GM21576 (cell line): ENCODE measurements around the gene ADIPOR2.

ENCODE experiments used
- ATAC-seq: cut with Tn5 transposase; IDR thresholded peaks from one replicate; pipeline ENCODE4 v1.9.1; 2021; ENCODE audit warnings: mild to moderate bottlenecking, moderate library complexity; ENCODE audit not compliant: unreplicated experiment

The ADIPOR2 gene

DNA sequence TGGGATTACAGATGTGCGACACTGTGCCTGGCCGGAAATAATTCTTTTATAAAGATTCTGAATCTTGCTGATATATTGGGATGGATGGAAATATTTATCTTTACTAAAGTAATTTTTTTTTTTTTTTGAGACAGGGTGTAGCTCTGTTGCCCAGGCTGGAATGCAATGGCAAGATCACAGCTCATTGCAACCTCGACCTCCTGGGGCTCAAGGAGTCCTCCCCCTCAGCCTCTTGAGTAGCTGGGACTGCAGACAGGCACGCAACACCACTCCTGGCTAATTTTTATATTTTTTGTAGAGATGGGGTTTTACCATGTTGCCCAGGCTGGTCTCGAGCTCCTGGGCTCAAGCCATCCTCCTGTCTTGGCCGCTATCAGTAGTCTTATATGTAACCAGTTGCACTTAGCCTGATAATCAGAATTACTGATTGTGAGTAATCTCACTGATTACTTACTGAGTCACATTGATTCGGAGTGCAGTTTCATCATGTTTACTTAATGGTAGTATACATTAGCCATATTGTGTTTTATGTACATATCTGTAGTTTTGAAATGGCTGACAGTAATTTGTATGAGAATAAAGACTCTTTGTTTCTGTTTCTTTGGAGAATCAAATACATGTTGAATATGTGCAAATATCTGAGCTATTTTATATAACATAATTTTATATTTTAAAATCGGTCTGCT, 79.1 kb downstream of the ADIPOR2 start:
- no peak for ATAC-seq

DNA sequence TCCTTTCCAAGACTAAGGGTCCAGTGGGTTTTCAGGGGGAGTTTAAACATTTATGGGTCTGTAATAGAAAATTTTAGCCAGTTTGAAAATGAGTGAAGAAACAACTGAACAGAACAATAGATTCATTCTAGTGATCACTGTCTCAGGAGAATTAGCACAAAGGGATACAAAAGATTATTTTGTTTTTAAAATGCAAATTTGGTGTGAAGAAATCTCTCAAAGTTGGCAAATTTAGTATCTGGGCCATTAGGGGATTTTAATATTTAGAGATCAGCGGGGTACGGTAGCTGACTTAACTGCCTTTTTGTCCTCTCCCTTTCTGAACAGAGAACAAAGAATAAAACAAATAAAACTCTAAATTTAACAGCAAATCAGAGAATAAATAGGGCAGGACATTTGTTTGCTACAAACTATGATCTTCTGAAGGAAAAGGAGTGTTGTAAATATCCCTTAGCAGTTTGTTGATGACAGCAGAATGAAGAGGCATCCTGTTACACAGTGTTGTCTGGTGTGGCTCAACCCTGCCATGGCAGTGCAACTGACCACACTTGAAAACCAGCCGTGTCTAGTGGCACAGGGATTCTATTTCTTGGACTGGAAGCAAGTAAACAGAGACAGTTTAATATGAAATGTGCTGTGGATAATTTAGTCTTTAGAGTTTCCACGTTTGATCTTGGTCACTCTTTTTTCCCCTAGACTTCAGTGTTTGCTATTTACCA, 83.2 kb downstream of the ADIPOR2 start:
- no peak for ATAC-seq

DNA sequence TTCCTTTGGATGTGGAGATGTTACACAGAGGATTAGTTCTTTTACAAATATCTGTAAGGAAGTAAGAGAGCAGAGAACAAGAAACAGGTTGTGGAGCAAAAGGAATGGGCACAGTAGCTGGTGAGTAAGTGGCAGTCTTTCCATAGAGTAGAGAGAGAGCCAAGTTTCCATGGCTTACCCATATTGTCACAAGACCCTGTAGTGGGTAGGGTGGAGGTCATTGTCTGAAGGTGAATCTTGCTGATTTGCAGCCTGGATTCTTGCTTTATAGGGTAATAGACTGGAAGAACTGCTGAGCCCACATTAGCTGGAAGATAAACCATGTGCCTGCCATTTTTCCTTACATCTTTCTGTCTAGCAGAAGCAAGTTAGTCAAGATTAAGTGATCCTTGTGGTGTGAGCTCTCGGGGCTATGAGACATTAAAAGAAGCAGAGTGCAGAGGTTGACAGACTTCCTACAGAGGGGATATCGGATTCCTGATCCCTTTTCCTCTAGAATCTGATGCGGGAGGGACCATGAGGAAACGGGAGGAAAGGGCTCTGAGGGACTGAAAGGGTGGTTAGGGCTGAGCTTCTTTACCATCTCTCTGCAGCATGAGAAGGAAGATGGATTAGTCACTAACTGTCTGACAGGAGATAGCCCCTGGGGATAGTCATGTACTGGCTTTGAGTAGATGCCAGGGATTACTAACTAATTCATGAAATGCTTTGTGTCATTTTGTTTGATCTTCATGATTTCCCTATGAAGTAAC, 85.5 kb downstream of the ADIPOR2 start:
- no peak for ATAC-seq

DNA sequence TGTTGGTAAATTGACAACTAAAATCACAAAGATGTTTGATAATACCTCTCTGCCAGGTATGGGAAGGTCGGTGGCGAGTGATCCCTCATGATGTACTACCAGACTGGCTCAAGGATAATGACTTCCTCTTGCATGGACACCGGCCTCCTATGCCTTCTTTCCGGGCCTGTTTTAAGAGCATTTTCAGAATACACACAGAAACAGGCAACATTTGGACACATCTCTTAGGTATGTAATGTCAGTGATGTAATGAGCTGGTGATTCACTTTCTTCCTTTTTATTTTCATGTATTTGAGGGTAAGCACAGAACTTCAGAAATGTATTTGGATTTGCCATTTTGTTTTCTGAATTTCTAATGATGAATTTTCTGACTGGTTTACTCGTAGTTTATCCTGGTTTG, 86.9 kb downstream of the ADIPOR2 start:
- no peak for ATAC-seq

DNA sequence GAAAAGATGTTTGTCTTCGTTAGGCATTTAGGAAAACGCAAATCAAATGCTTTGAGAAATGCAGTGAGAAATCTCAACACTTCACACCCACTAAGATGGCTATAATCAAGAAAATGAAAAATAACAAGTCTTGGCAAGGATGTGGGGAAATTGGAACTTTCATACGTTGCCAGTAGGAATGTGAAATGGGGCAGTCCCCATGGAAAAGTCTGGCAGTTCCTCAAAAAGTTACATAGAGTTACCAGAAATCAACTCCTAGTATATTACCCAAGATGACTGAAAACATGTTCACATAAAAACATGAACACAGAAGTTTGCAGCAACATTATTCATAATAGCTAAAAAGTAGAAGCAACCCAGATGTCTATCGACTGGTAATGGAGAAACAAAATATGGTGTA, 88.0 kb downstream of the ADIPOR2 start:
- ATAC-seq: no peak

DNA sequence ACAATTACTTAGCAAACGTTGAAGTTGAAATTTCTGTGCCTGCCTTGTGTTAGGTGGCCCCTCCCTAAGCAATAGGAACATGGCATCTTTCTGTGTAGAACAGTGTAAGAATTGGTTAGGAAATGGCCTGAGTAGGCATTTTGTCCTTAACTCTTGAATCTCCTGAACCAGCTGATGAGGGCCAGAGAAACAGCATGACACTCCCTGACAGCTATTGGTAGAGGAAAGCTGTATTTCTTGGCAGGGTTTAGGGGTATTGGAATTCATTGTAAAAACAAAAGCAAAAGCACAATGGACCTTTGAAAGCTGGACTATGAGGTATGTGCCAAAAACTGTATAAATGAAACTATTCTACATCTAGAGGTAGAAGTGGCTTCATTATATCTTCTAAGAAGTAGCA, 88.9 kb downstream of the ADIPOR2 start:
- no peak for ATAC-seq

DNA sequence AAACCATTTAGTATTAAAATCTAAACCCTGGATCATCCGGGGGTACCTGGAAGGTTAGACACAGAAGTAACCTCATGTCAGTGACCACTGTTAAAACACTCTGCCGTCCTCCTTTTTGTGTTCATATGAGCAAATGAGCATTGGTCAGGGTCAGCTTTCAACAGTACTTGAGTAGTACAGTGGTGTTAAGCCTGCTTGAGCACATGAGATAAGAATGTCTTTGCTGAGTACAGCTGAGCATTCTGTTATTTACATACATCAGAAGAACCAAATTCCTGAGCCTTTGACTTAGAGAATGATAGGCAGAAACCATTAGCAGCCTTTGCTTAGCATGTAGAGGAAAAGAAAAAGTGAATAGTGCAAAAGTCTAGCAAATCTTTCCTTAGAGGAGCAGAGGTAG, 90.9 kb downstream of the ADIPOR2 start:
- no peak for ATAC-seq

DNA sequence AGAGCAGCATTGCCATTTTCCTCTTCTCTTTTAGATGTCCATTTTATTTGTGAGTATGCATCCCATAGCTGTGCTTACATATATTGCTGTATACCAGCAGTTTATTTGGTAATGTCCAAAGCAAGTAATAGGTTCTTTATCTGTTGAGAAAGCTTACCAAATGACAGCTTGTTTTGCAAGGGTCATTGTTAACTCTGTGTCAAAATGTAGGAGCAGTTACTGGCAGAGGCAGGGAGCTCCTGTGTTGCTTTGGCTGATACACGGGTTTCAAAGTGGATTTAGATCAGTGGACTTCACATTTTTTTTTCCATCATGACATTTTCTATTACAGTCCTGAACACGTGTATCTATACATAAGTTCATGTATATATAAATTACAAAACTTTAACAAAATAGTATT, 91.3 kb downstream of the ADIPOR2 start:
- ATAC-seq: no peak

DNA sequence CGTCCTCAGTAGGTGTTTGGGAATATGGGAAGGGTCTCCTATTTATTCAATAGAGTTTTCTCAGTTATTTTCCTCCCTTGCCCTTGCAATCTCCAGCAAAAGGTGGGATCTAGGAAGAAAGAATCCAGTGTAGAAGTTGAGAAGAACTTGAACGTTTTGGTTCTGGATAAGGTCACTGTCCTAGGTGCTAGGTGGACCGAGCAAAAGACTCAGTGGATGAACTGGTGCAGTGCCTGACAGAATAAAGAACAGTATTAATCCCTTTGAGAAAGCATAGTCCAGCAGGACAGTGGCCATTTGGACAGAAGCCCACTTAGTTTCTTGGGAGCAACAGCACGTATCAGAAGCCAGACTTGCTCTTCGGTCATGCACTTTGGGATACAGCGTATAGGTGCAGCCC, 96.8 kb downstream of the ADIPOR2 start:
- ATAC-seq: no peak

DNA sequence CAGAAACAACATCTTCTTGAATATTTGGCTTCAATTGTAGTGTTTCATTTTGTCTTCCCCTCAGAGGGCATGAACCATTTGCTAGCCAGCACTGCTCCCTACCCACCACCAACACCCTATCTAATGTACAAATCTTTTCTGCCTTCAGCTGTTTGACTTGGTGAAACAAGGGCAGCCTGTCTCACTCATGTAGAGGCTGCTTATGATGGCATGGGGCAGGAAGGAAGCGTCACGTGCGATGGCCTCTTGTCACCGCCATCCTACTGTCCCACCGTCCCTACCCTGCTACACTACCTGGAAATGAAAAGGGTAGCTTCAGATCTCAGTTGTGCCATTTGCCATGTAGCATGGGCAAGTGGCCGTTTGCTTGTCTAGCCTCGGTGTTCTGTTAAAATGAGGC, 99.6 kb downstream of the ADIPOR2 start:
- no peak for ATAC-seq

DNA sequence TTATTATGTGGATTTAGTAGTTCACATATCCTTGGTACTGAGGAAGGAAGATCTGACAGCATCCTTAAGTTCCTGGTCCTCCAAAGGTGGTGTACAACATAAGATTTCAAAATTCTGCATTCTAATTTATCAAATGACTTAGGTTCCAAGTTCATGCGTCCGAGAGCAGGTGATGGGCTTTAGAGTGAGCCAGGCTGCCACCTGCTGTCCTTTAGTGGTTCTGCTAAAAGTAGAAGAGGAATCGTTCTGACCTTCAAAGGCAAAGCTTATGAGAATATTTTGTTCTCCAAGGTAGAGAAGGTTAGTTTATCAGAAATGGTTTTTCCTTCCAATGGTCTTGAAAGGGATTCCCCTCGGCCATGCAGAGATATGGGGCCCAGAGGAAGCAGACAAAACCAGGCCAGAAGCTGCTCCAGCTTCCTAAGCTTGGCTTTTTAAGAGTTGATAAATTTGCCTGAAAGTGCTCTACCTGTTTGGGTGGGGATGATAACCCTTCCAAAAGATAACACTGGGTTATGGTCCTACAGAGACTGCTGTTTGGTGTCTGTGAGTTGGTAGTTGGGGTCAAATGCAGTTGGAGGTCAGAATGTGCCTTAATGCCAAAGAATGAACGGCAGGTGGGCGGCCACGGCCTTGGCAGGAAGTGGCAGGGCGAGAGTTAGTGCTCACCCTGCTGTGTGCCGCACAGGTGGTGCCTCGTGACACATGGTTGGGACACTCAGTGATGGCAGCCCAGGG, 100.4 kb downstream of the ADIPOR2 start:
- no peak for ATAC-seq

DNA sequence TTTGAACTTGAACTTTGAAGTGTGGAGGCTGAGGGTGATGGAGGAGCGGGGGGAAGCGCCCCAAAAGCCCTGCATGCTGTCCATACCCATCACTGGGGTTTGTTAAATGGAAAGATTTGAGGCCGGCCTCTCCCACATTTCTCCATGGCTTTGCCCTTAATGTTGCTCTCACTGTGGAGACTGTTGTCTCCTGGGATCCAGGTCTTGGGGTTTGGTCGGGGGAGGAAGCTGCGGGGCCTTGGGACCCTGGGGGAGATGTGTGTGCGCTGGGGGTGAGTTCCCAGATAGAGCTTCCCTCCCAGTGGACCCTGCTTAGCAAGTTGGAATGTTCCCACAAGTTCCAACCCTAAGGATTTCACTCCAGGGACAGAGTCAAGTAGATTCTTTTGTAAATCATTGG, 101.5 kb downstream of the ADIPOR2 start:
- ATAC-seq: no peak

DNA sequence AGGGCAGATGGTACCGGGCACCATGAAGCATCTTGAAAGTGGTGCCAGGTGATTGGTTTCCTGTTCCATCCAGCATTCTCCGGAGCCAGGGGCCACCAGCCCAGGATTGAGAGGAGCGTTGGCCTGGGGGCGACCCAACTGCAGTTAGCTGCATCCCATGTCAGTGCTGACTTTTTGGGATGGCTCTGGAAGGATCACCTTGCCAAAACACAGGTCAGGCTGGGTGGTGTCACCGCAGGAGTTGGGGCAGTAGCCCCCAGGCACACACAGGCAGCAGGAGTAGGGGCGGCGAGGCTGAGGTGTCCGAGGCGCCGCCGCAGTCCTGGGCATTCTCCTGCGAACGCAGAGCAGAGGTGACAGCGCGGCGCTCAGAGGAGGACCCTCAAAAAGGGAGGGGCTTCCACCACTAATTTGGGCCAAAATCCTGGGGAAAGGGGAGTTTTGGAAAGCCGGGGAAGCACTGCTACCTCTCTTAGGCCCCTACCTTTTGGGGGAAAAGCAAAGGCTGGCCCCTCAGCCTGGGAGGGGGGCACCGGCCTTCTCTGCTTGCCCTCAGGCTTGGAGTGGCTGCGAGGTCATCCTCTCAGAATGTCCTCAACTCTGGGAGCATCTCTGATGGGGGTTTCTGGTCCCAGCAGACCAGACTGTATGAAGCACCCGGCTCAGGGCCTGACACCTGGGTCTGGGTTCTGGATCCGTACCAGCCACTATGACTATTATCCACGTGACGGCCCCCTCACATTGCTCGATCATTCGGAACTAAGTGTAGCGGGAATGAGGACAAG, 102.7 kb downstream of the ADIPOR2 start:
- no peak for ATAC-seq

DNA sequence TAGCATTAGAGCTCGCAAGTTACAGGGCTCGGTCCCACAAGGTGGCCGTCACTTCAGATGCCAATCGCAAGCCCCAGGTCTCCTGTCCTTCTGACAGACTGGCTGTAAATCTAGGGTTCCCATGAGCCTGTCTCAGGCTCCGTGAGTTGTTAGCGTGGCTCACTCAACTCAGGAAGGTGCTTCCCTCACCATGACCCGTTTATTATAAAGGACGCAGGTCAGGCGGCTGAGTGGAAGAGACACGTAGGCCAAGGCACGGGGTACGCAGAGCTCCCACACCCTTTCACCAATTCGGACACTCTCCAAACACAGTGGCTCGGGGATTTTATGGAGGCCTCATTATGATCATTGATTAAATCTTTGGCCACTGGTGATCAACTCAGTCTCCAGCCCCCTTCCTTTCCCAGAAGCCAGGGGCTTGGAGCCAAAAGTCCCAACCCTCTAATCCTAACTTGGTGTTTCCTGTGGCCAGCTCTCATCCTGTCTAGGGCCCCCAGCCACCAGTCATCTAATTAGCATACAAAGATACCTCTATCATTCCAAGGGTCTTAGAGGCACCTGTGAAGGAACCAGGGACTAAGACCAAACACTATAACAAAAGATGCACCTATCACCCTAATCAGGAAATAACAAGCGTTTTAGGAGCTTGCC, 103.7 kb downstream of the ADIPOR2 start:
- ATAC-seq: no peak

DNA sequence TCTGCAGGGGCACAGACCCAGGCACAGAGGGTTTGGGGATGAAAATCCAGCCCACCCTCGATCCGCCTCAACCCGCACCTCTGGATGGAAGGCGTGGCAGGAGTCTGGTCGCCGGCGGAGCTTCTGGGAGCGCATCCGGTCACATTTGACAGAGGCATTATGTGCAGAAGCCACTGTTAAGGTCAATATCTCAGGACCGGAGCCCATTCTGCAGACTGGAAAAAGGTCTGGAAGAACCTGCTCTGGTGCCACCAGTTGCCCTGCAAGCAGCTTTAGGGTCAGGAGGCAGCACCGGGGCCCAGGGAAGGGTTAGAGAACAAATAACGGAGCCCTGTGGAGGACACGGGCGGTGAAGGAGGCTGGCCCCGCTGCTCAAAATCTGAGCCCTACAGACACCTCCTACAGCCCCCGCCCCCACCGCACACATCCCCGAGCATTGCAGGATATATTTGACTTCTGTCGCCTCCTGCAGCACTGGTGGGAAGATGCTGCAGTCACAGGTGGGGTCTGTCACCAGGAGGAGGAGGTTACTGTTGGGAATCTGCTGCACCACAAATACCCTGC, 104.4 kb downstream of the ADIPOR2 start:
- ATAC-seq: no peak

DNA sequence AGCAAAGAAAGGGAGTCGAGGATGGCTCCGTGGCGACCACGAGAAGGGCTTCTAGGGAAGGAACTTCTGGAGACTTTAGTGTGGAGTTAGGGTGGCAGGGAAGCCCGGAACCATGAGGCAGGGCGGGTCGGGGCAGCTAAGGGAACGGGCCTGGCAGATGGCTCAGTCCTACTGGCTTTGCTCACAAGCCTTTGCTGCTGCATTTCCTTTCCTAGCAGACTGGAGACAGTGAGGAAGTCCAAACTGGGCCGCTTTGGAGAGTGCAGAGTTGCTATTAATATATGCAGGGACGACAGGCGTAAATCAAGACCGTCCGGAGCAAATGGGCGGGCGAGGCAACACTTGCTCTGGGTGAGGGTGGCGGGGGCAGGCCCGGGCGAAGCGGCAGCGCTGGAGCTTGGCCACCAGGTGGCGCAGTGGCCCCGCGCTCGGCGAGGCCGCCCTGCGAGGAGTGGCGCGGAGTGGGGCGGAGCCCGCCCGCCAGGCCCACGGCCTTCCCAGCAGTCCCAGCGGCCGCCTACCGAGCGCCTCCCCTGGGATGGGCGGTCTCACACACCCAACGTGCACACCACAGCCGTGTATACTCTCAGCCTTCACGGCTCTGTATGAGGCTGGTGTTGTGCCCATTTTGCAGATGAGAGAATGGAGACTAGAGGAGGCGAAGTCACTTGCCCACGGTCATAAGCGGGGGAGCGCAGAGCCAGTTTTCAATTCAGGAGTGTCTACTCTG, 105.1 kb downstream of the ADIPOR2 start:
- peak; percentile 91 for ATAC-seq

DNA sequence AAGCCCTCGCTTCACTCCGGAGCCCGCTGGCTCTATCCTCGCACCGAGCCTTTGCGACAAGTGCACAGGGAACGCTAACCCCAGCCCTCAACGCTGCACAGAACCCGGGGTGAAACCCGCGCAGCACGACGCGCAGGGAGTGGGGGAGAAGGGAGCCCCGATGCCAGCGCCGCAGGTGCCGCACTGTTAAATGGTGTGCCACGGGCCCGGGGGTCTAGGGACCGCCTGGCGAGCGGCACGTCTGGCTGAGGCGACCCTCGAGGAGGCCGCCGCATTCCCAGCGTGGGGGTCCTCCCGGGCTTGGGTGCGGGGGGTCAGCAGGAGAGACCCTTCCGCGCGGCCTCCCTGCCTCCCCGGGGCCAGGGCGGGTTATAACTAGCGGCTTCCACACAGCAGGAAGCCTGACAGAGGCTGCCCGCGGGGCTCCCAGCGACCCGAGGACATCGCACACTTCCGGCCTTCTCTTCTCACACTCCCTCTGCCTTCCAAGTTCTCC, 105.7 kb downstream of the ADIPOR2 start:
- peak; percentile 15 for ATAC-seq

DNA sequence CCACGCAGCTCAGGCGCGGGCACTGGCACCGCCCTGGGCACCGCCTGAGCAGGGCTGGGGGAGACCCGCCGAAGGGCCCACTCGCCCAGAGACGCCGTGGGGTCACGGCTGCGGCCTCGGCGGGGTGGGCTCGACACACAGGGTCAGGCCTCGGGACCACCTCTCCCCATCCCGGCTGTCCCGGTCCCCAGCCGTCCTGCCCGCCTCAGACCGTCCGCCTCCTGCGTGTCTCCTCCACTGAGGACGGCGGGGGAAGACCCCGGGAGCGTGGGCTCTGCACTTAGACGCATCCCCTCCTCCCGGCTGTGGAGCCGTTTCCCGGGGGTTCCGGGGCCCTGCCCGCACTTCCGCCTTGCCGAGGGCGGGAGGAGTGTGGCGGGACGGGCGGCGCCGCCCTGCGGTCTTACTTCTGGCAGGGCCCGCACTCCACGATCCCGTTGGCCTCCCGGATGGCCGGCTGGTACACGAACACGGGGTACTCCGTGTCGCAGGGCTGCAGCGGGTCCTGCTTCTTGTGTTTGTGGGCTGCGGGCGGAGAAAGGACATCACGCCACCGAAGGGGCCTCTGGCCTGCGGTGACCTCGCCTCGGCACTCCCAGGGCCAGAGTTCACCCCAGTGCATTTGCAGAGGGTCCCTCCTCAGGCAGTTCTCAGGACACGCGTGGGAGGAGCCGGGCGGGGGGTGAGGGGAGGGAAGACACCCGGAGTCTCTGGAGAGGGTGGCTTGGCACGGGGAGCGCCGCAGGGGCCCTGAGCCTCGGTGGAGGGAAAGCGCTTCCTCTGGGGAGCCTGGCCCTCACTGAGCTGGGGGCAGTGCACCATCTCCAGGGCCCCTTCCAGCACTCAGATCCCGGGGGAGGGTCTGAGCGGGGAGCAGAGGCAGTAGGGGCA, 106.4 kb downstream of the ADIPOR2 start:
- ATAC-seq: peak; percentile 20
